Peyer's patch (tissue), 4 donors: ENCODE results near the gene TOM1L2. TPM values are rescaled to one million over a fixed set of nuclear protein-coding genes. Genes with fewer than 3 reads are reported as not detected.

Experiments
- DNase-seq, 3 donors: peaks; one replicate each; pipeline ENCODE4 v3.0.0-alpha.2; 2017 to 2019
- H3K27ac ChIP-seq, 4 donors: fragments of 200-600 bp; sonication (generic); one replicate each; pipeline ENCODE4 v1.5.1; 2016 to 2019
- H3K27me3 ChIP-seq, 2 donors: fragments of 200-600 bp; sonication (generic); one replicate each; pipeline ENCODE4 v1.5.1; 2019
- H3K36me3 ChIP-seq, 3 donors: fragments of 200-600 bp; sonication (generic); one replicate each; pipeline ENCODE4 v1.5.1; 2016 to 2019
- H3K4me1 ChIP-seq, 4 donors: fragments of 200-600 bp; sonication (generic); one replicate each; pipeline ENCODE4 v1.5.1; 2016 to 2019
- H3K4me3 ChIP-seq, 4 donors: fragments of 200-600 bp; sonication (generic); 1 replicate in 3 of 4; 2 replicates in 1 of 4; pipeline ENCODE4 v1.5.1; 2016 to 2019; ENCODE audit warnings: mild to moderate bottlenecking in 1 of 4
- H3K9me3 ChIP-seq, 4 donors: fragments of 200-600 bp; sonication (generic); one replicate each; pipeline ENCODE4 v1.5.1; 2016 to 2019; ENCODE audit warnings: mild to moderate bottlenecking in 1 of 4
- CTCF ChIP-seq, 6 experiments: fragments of 450-650 bp in 4 of 6; fragments of 200-600 bp in 2 of 6; sonication (generic) in 1 of 6; IDR thresholded peaks; one replicate each; pipeline ENCODE4 v1.5.1; 2017 to 2019; ENCODE audit warnings: antibody characterized with exemption in 6 of 6, mild to moderate bottlenecking in 3 of 6, moderate library complexity in 1 of 6
- POLR2A ChIP-seq, 2 donors: fragments of 450-650 bp; IDR thresholded peaks; one replicate each; pipeline ENCODE4 v1.5.1; 2017; ENCODE audit warnings: antibody characterized with exemption in 2 of 2, mild to moderate bottlenecking in 2 of 2, moderate library complexity in 2 of 2
- total RNA-seq, 4 donors: library from RNA; depleted of rRNA; stranded (reverse); fragments of >200 nt; gene quantifications; one replicate each; pipeline ENCODE4 v1.1.0, GENCODE V29; 2016

Gene TOM1L2
- total RNA-seq, 4 donors from 2014 or later: 49.5 to 74.8 (median 62.7) TPM

GRCh38 chr17:17855976-17856375 is 116.2 kb downstream of the TOM1L2 start:
- peaks cover 0 to 35% (median 3%) of the 10 kb centered on the region in 4 donors for H3K4me1 ChIP-seq
- H3K36me3 ChIP-seq: peaks cover 0 to 5% (median 0%) of the 10 kb centered on the region in 3 donors
- no peak overlapping the region for H3K4me3 ChIP-seq
- no peak for DNase-seq
- no peaks in the 10 kb centered on the region for H3K9me3 ChIP-seq
- H3K27ac ChIP-seq: peak overlapping the region in 1 of 4 donors; percentile 15
- TF ChIP-seq POLR2A (IDR thresholded peaks at IDR 0.05) (no peak), CTCF (IDR thresholded peaks at IDR 0.05) (no peak)
- H3K27me3 ChIP-seq: no peaks in the 10 kb centered on the region

GRCh38 chr17:17853811-17854447 is 118.3 kb downstream of the TOM1L2 start:
- H3K4me1 ChIP-seq: peaks cover 0 to 54% (median 17%) of the 10 kb centered on the region in 4 donors
- TF ChIP-seq CTCF (IDR thresholded peaks at IDR 0.05): no peak
- TF ChIP-seq POLR2A (IDR thresholded peaks at IDR 0.05): no peak
- H3K27ac ChIP-seq: peak overlapping the region in 3 of 4 donors; percentile 56 to 85 (median 71)
- no peaks in the 10 kb centered on the region for H3K36me3 ChIP-seq
- no peaks in the 10 kb centered on the region for H3K9me3 ChIP-seq
- no peaks in the 10 kb centered on the region for H3K27me3 ChIP-seq
- H3K4me3 ChIP-seq: no peak overlapping the region
- no peak for DNase-seq

GRCh38 chr17:17852930-17853329 is 119.3 kb downstream of the TOM1L2 start:
- no peaks in the 10 kb centered on the region for H3K9me3 ChIP-seq
- no peak for DNase-seq
- no peaks in the 10 kb centered on the region for H3K27me3 ChIP-seq
- TF ChIP-seq POLR2A (IDR thresholded peaks at IDR 0.05): no peak
- peak overlapping the region in 3 of 4 donors; percentile 14 to 85 (median 71) for H3K27ac ChIP-seq
- H3K4me1 ChIP-seq: peaks cover 0 to 62% (median 23%) of the 10 kb centered on the region in 4 donors
- no peaks in the 10 kb centered on the region for H3K36me3 ChIP-seq
- no peak overlapping the region for H3K4me3 ChIP-seq

- Histone ChIP-seq H3K4me3 (no peak overlapping the region), H3K36me3 (peaks cover 0 to 11% (median 0%) of the 10 kb centered on the region in 3 donors), H3K27ac (peak overlapping the region in 1 of 4 donors; percentile 78), H3K4me1 (peaks cover 0 to 57% (median 23%) of the 10 kb centered on the region in 4 donors), H3K9me3 (no peaks in the 10 kb centered on the region), H3K27me3 (no peaks in the 10 kb centered on the region)
- no peak for DNase-seq
- TF ChIP-seq POLR2A (IDR thresholded peaks at IDR 0.05) (no peak), CTCF (IDR thresholded peaks at IDR 0.05) (no peak)
Measured at GRCh38 chr17:17851103-17852002, 120.8 kb downstream of the TOM1L2 start.

- Histone ChIP-seq H3K27ac (peak overlapping the region; percentile 68 to 80 (median 78)), H3K36me3 (peaks cover 0 to 11% (median 0%) of the 10 kb centered on the region in 3 donors), H3K4me1 (peaks cover 0 to 45% (median 20%) of the 10 kb centered on the region in 4 donors), H3K4me3 (no peak overlapping the region), H3K27me3 (no peaks in the 10 kb centered on the region), H3K9me3 (no peaks in the 10 kb centered on the region)
- DNase-seq: peak in 2 of 3 donors; percentile 68 to 75
- TF ChIP-seq CTCF (IDR thresholded peaks at IDR 0.05) (peak in 2 of 6 experiments; percentile 11 to 28), POLR2A (IDR thresholded peaks at IDR 0.05) (no peak)
Measured at GRCh38 chr17:17849845-17850373, 122.3 kb downstream of the TOM1L2 start.
